AG09319 (cell line): ENCODE results near the gene SPOCK2.

Source experiments
- DNase-seq: peaks from one replicate; pipeline ENCODE4 v3.0.0-alpha.2; 2010; ENCODE audit warnings: low read depth; ENCODE audit errors: extremely low read depth
- TF ChIP-seq, protein P1 (sequence below): IDR thresholded peaks from 2 replicates; pipeline ENCODE4 v1.5.1; 2011; ENCODE audit warnings: low read depth, mild to moderate bottlenecking, inconsistent platforms, low read length, moderate library complexity

The SPOCK2 gene

DNA sequence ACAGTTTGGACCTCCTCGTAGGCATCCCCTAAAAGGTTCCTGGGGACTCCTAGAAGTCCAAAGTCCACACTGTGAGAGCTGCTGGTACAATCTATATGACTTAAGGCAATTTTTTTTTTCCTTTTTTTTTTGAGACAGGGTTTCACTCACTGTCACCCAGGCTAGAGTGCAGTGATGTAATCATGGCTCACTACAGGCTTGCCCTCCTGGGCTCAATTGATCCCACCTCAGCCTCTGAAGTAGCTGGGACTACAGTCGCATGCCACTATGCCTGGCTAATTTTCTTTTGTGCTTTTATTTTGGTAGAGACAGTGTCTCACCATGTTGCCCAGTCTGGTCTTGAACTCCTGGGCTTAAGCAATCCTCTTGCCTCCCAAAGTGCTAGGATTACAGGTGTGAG lies 4.6 kb upstream of the SPOCK2 start:
- TF ChIP-seq, protein P1, sequence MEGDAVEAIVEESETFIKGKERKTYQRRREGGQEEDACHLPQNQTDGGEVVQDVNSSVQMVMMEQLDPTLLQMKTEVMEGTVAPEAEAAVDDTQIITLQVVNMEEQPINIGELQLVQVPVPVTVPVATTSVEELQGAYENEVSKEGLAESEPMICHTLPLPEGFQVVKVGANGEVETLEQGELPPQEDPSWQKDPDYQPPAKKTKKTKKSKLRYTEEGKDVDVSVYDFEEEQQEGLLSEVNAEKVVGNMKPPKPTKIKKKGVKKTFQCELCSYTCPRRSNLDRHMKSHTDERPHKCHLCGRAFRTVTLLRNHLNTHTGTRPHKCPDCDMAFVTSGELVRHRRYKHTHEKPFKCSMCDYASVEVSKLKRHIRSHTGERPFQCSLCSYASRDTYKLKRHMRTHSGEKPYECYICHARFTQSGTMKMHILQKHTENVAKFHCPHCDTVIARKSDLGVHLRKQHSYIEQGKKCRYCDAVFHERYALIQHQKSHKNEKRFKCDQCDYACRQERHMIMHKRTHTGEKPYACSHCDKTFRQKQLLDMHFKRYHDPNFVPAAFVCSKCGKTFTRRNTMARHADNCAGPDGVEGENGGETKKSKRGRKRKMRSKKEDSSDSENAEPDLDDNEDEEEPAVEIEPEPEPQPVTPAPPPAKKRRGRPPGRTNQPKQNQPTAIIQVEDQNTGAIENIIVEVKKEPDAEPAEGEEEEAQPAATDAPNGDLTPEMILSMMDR, result no peak
- no peak for DNase-seq

DNA sequence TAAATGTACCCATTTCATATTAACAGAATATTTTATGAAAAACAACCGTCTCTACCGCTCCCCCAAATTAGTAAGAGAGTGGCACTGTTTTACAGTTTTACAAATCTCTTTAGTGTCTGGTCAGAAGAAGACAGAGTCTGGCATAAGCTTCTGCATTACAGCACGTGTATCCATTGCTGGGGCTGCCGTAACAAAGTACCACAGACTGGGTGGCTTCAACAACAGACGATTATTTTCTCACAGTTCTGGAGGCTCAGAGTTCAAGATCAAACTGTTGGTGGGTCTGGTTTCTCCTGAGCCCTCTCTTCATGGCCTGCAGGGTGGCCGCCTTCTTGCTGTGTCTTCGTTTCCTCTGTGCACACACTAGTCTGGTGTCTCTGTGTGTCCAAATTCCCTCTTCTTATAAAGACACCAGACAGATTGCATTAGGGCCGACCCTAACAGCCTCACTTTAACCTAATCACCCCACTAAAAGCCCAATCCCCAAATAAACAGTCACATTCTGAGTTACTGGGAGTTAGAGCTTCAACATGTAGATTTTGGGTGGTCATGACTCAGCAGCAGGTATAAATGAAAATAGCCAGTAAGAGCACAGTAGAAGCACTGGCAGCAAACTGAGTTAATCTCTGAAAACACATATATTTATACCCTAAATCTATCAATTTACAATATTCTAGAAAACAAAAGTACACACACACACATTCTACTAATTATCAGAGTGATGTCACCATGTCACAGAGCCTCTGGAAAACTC lies 4.0 kb upstream of the SPOCK2 start:
- TF ChIP-seq, protein P1, result no peak
- no peak for DNase-seq

DNA sequence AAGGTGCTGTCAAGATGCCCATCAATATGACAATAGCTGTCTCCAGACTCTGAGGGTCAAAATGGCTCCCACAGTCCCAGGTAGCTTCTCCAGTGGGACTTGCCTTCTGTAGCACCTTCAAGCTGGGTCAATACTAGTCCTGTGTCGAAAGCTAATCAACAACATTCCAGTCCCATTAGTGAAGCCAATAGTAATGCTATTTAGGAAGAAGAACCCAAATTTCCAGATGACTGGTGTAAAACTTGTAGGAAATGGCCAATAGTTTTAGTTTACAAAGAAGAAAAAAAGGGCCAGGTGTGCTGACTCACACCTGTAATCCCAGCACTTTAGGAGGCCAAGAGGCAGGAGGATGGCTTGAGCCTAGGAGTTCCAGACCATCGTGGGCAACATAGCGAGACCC lies 2.0 kb upstream of the SPOCK2 start:
- no peak for DNase-seq
- TF ChIP-seq, protein P1, result no peak

DNA sequence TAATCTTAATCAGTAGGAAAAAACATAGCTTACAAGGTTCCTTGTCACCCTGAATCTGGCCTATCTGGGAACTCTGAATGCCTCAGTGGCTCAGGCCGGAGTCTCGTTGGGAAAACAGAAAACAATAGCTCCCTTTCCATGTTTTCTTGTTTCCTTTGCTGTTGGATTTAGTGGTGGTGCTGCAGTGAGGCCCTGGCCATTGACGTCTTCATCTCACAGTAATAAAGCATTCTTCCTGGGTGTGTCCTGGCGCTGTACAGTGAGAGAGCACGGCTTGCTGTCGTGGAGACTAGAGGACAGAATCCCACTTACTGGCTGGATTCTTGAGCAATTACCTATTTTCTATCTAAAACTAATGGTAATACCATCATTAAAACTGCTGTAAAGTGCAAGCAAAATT lies 1.3 kb upstream of the SPOCK2 start:
- no peak for DNase-seq
- TF ChIP-seq, protein P1, result no peak

DNA sequence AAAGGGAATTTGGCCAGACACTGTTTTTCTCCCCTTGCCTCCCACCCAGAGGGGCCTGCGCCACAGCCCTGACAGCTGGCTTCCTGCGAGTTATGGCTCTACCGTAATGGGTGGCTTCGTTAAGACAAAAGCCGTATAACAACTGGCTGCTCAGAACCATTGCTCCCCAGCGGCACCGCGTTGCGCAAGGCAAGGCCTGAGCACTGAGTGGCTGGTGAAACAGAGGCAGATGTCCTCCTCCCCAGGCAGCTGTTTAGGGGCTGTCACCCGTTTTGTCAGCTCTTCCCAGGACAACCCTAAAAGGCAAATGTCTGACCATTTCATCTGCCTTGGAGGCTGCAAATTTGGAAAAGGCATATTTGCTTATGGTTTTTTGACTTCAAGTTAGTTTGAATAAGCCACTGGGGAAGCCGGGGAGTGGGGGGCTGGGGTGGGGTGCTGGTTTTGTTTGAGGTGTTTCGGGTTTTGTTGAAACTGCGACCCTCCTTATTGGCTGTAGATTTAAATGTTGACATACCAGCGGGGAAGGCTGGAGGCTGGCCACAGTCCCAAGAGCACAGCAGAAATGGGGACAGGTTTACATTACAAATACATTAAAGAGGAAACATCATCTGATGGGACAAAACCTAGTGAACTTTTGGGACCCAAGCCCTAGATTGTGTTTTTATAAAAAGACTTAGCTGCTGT lies 681 bp upstream of the SPOCK2 start:
- no peak for DNase-seq
- TF ChIP-seq, protein P1, result no peak

DNA sequence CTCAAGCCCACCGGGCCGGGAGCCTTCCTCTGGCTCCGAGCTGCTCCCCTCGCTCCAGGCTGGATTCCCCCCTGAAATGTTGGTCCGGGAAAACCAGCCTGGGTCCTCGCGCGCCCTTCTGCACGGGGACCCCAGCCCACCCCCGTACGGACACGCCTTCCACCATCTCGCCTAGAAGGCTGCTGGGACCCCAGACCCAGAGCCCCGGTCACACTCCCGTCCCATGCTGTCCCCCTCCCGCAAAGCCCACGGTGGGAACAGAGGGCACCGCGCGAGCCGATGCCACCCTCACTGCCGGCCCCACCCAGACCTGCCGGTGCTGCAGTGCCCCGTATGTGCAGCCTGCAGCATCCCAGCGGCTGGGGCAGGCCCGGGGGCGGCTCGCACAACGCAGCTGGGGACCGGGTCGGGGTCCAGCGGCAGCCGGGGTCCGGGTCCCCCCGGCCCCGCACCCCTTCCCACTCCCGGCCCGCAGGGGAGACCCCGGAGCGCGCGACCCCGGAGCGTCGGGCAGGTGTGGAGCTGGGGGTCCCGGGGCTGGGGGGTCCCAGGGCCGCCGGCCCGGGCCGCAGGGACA lies 871 bp downstream of the SPOCK2 start:
- TF ChIP-seq, protein P1, result no peak
- DNase-seq, result no peak
